Adrenal gland (tissue), 5 donors: ENCODE measurements around the gene TEX52.

ENCODE experiments used
- POLR2A ChIP-seq, 2 donors: fragments of 450-650 bp; IDR thresholded peaks; one replicate each; pipeline ENCODE4 v1.6.1; 2017; ENCODE audit warnings: antibody characterized with exemption in 2 of 2, mild to moderate bottlenecking in 2 of 2, moderate library complexity in 1 of 2
- TF ChIP-seq, protein P1 (sequence below), 6 experiments: fragments of 450-650 bp in 4 of 6; fragments of 200-600 bp in 2 of 6; sonication (generic) in 1 of 6; IDR thresholded peaks; 1 replicate in 5 of 6; 2 replicates in 1 of 6; pipeline versions ENCODE4 v1.5.1 to v1.8.0; 2016 to 2021; ENCODE audit warnings: antibody characterized with exemption in 6 of 6, mild to moderate bottlenecking in 2 of 6, moderate library complexity in 1 of 6
- donor health status: DM: no; HTN: no; CAD: no.

- TF ChIP-seq, protein P1, sequence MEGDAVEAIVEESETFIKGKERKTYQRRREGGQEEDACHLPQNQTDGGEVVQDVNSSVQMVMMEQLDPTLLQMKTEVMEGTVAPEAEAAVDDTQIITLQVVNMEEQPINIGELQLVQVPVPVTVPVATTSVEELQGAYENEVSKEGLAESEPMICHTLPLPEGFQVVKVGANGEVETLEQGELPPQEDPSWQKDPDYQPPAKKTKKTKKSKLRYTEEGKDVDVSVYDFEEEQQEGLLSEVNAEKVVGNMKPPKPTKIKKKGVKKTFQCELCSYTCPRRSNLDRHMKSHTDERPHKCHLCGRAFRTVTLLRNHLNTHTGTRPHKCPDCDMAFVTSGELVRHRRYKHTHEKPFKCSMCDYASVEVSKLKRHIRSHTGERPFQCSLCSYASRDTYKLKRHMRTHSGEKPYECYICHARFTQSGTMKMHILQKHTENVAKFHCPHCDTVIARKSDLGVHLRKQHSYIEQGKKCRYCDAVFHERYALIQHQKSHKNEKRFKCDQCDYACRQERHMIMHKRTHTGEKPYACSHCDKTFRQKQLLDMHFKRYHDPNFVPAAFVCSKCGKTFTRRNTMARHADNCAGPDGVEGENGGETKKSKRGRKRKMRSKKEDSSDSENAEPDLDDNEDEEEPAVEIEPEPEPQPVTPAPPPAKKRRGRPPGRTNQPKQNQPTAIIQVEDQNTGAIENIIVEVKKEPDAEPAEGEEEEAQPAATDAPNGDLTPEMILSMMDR (IDR thresholded peaks at IDR 0.05): no peak
- TF ChIP-seq POLR2A (IDR thresholded peaks at IDR 0.05): no peak
Observed at GRCh38 chr12:2842948-2843347, 13.9 kb downstream of the TEX52 start.
